IMR-90 (cell line): ENCODE results near the gene CEP57L1. TPM values are rescaled to one million over a fixed set of nuclear protein-coding genes. Genes with fewer than 3 reads are reported as not detected.
A peak's percentile ranks its signal among the peaks of the same experiment; 100 is the strongest.
"Not testable (repeated sequence)": the region's sequence is repeated elsewhere in the genome, so short reads cannot be mapped to it uniquely, and the experiment has no call there.

ENCODE experiments used
- ATAC-seq: fragments of 200-7000 bp; cut with Tn5 transposase; 2 replicates; pipeline ENCODE4 v1.9.1; 2020; ENCODE audit warnings: low read depth, mild to moderate bottlenecking, moderate library complexity
- BruUV-seq: library from RNA; stranded (reverse); fragments of 400-500 nt; replicated peaks from 2 replicates; lab custom pipeline; 2021; lab: Mats Ljungman, UMichigan
- CTCF ChIA-PET: fragments of 300-600 bp; formaldehyde crosslinking; extraction: SDS; loops from one replicate; lab custom pipeline; 2021; ENCODE audit warnings: antibody characterized with exemption; lab: Yijun Ruan, JAX
- POLR2A ChIA-PET: fragments of 300-600 bp; sonication (Branson Sonifier 250); formaldehyde crosslinking; loops from one replicate; lab custom pipeline; 2022; ENCODE audit warnings: antibody characterized with exemption; ENCODE audit not compliant: unreplicated experiment; lab: Charles Lee
- DNase-seq: peaks from one replicate; pipeline ENCODE4 v3.0.0; 2013
- H2AFZ ChIP-seq: replicated peaks from 2 replicates; pipeline ENCODE3; 2013; ENCODE audit warnings: low read length, mild to moderate bottlenecking; ENCODE audit not compliant: poor library complexity
- H2AK5ac ChIP-seq: 2 replicates; pipeline ENCODE4 v1.6.1; 2013; ENCODE audit warnings: low read depth, low read length, inconsistent platforms
- H2AK9ac ChIP-seq: replicated peaks from 2 replicates; pipeline ENCODE3; 2013; ENCODE audit warnings: mild to moderate bottlenecking, low read depth, low read length, moderate library complexity; ENCODE audit not compliant: poor library complexity
- H2BK120ac ChIP-seq: 2 replicates; pipeline ENCODE4 v1.6.1; 2013; ENCODE audit warnings: low read depth, low read length, inconsistent platforms
- H2BK15ac ChIP-seq: 3 replicates; pipeline ENCODE4 v1.6.1; 2013; ENCODE audit warnings: low read depth, low read length, inconsistent platforms
- H2BK20ac ChIP-seq: 2 replicates; pipeline ENCODE4 v1.6.1; 2013; ENCODE audit warnings: low read depth, mild to moderate bottlenecking, inconsistent platforms, low read length, moderate library complexity
- H2BK5ac ChIP-seq: 2 replicates; pipeline ENCODE4 v1.6.1; 2013; ENCODE audit warnings: mild to moderate bottlenecking, low read depth, low read length, inconsistent platforms; ENCODE audit not compliant: poor library complexity, severe bottlenecking
- H3K14ac ChIP-seq: replicated peaks from 2 replicates; pipeline ENCODE4 v1.6.1; 2013; ENCODE audit warnings: low read depth, low read length, inconsistent platforms
- H3K18ac ChIP-seq: 2 replicates; pipeline ENCODE4 v1.6.1; 2013; ENCODE audit warnings: low read depth, low read length, control low read depth
- H3K23ac ChIP-seq: 2 replicates; pipeline ENCODE4 v1.6.1; 2013; ENCODE audit warnings: low read depth, low read length, inconsistent platforms
- H3K27ac ChIP-seq: 2 replicates; pipeline ENCODE4 v1.5.1; 2013; ENCODE audit warnings: mild to moderate bottlenecking, control low read depth, low read length; ENCODE audit not compliant: insufficient read depth
- H3K27me3 ChIP-seq: 2 replicates; pipeline ENCODE4 v1.6.1; 2013; ENCODE audit warnings: low read length; ENCODE audit not compliant: control insufficient read depth, insufficient read depth
- H3K36me3 ChIP-seq: 2 replicates; pipeline ENCODE4 v1.6.1; 2013; ENCODE audit warnings: low read length, mixed read lengths; ENCODE audit not compliant: control insufficient read depth, insufficient read depth
- H3K4ac ChIP-seq: 2 replicates; pipeline ENCODE4 v1.6.1; 2013; ENCODE audit warnings: low read depth, low read length, inconsistent platforms
- H3K4me1 ChIP-seq: 2 replicates; pipeline ENCODE4 v1.6.1; 2013; ENCODE audit warnings: low read length, mixed read lengths; ENCODE audit not compliant: control insufficient read depth, insufficient read depth
- H3K4me2 ChIP-seq: 2 replicates; pipeline ENCODE4 v1.6.1; 2013; ENCODE audit warnings: low read depth, mild to moderate bottlenecking, control low read depth, low read length, moderate library complexity
- H3K4me3 ChIP-seq: 2 replicates; pipeline ENCODE4 v1.5.1; 2013; ENCODE audit warnings: low read depth, mild to moderate bottlenecking, control low read depth, low read length, moderate library complexity; ENCODE audit not compliant: insufficient read depth
- H3K56ac ChIP-seq: 2 replicates; pipeline ENCODE4 v1.6.1; 2013; ENCODE audit warnings: low read length, inconsistent platforms; ENCODE audit not compliant: insufficient read depth; ENCODE audit errors: extremely low read depth
- H3K79me1 ChIP-seq, 2 experiments: 2 replicates each; pipeline ENCODE4 v1.6.1; 2013; ENCODE audit warnings: low read length in 2 of 2, inconsistent platforms in 1 of 2, low read depth in 1 of 2
- H3K9ac ChIP-seq: 2 replicates; pipeline ENCODE4 v1.6.1; 2013; ENCODE audit warnings: low read depth, low read length, control low read depth
- H3K9me1 ChIP-seq: 2 replicates; pipeline ENCODE4 v1.6.1; 2013; ENCODE audit warnings: low read length, inconsistent platforms; ENCODE audit not compliant: insufficient read depth
- H3K9me3 ChIP-seq: 2 replicates; pipeline ENCODE4 v1.6.1; 2013; ENCODE audit warnings: low read length; ENCODE audit not compliant: control insufficient read depth, insufficient read depth
- H4K20me1 ChIP-seq: 2 replicates; pipeline ENCODE4 v1.6.1; 2013; ENCODE audit warnings: low read length, inconsistent platforms; ENCODE audit not compliant: insufficient read depth
- H4K5ac ChIP-seq: 2 replicates; pipeline ENCODE4 v1.6.1; 2013; ENCODE audit warnings: mild to moderate bottlenecking, low read depth, low read length, control low read depth
- H4K8ac ChIP-seq, 2 experiments: 2 replicates each; pipeline ENCODE4 v1.6.1; 2013; ENCODE audit warnings: low read depth in 2 of 2, low read length in 2 of 2, control low read depth in 1 of 2, inconsistent platforms in 1 of 2
- H4K91ac ChIP-seq: 2 replicates; pipeline ENCODE4 v1.6.1; 2013; ENCODE audit warnings: low read depth, low read length, inconsistent platforms; ENCODE audit not compliant: insufficient read depth
- CEBPB ChIP-seq: IDR thresholded peaks from 2 replicates; pipeline ENCODE4 v1.6.1; 2012; ENCODE audit warnings: low read depth, low read length, improper control_type of control experiment
- FOS ChIP-seq: fragments of 150-350 bp; IDR thresholded peaks from 2 replicates; pipeline ENCODE4 v1.6.1; 2016; ENCODE audit warnings: low read depth, low read length
- MAZ ChIP-seq: IDR thresholded peaks from 2 replicates; pipeline ENCODE4 v1.6.1; 2012; ENCODE audit warnings: low read depth, mild to moderate bottlenecking, low read length, improper control_type of control experiment, moderate library complexity, borderline replicate concordance
- WGBS, 2 experiments: methylation state at CpG; one replicate each; pipeline versions ENCODE4 v1.1.5 to v1.1.7; 2013; ENCODE audit warnings: missing lambda C conversion rate in 2 of 2; ENCODE audit not compliant: insufficient read length in 1 of 2; ENCODE audit errors: extremely low coverage in 2 of 2; 5-methylcytosine and 5-hydroxymethylcytosine counted together
- dilution Hi-C: fragments of 300-500 bp; cut with HindIII; formaldehyde crosslinking; loops from one replicate; pipeline ENCODE4 v1.14.3; 2018; ENCODE audit warnings: low sequenced_read_pairs; ENCODE audit not compliant: unreplicated experiment
- in situ Hi-C: fragments of 300-500 bp; cut with MboI; formaldehyde crosslinking; loops from 3 replicates; pipeline ENCODE4 v1.14.3; 2019; ENCODE audit warnings: low sequenced_read_pairs, inconsistent platforms, mixed read lengths
- intact Hi-C: fragments of 100-400 bp; cut with micrococcal nuclease; formaldehyde crosslinking; loops from 2 replicates; pipeline ENCODE4 v1.10.0; 2022
- polyA plus RNA-seq, 3 experiments: library from polyadenylated mRNA; depleted of rRNA; stranded (reverse); fragments of >200 nt; gene quantifications; 2 replicates each; pipeline ENCODE4 v1.2.3, GENCODE V29; 2012; ENCODE audit warnings: low replicate concordance in 1 of 3
- total RNA-seq: library from RNA; depleted of rRNA; stranded (reverse); fragments of >200 nt; gene quantifications from 2 replicates; pipeline ENCODE4 v1.2.3, GENCODE V29; 2012

Gene CEP57L1
- total and polyA plus RNA-seq, 2 of the 4 experiments (the other 2 are of a cell fraction), result 10.3 to 21.9 TPM

DNA sequence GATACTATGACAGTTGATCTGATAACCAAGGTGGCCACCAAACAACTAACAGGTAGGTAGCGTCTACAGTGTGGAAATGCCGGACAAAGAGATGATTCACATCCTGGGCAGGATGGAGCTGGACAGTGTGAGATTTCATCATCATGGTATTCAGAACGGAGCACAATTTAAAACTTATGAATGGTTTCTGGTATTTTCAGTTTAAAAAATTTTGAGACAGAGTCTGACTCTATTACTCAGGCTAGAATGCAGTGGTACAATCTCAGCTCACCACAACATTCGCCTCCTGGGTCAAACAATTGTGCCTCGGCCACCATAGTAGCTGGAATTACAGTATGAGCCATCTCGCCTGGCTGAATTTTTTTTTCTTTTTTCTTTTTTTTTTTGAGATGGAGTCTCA, 43.8 kb downstream of the CEP57L1 start:
- POLR2A ChIA-PET, result no interaction called here
- H4K8ac ChIP-seq, result no peak overlapping the region
- H4K20me1 ChIP-seq, result no peaks in the 10 kb centered on the region
- BruUV-seq, result no TSS peak
- no peak overlapping the region for H2BK15ac ChIP-seq
- dilution Hi-C loops (no loop called here), intact Hi-C loops (no loop called here), in situ Hi-C loops (no loop called here)
- peaks cover 4 to 8% of the 10 kb centered on the region in 2 experiments; a peak in 3 of 4 replicates for H3K79me1 ChIP-seq
- no peak overlapping the region for H2AFZ ChIP-seq
- no peak overlapping the region for H2BK20ac ChIP-seq
- H2BK5ac ChIP-seq, result no peak overlapping the region
- H3K4ac ChIP-seq, result no peak overlapping the region
- TF ChIP-seq MAZ (no peak), FOS (no peak), CEBPB (peak; percentile 56; the same call in 1 of the 2 replicates)
- no peak overlapping the region for H4K91ac ChIP-seq
- no peak overlapping the region for H2AK9ac ChIP-seq
- H3K36me3 ChIP-seq, result 0 out of 2 replicates have a peak, but pooled peaks cover 1% of the 10 kb centered on the region
- H3K9ac ChIP-seq, result no peak overlapping the region
- no peaks in the 10 kb centered on the region for H3K27me3 ChIP-seq
- CTCF ChIA-PET, result no interaction called here
- 100% methylated on average over 2 of the region's 6 CpGs; no CpG with 5 or more reads in 1 of the 2 experiments for WGBS, 2 experiments
- no peak overlapping the region for H3K14ac ChIP-seq
- no peak overlapping the region for H3K4me3 ChIP-seq
- no peak overlapping the region for H3K4me2 ChIP-seq
- H2AK5ac ChIP-seq, result no peak overlapping the region
- H3K4me1 ChIP-seq, result no peaks in the 10 kb centered on the region
- H2BK120ac ChIP-seq, result no peak overlapping the region
- H3K27ac ChIP-seq, result no peak overlapping the region
- no peaks in the 10 kb centered on the region for H3K9me3 ChIP-seq
- no peak overlapping the region for H3K23ac ChIP-seq
- H3K9me1 ChIP-seq, result no peaks in the 10 kb centered on the region
- H3K18ac ChIP-seq, result no peak overlapping the region
- DNase-seq (peak; percentile 50), ATAC-seq (no peak; the same call in 1 of the 2 replicates)
- no peak overlapping the region for H3K56ac ChIP-seq
- H4K5ac ChIP-seq, result no peak overlapping the region

- H3K23ac ChIP-seq, in situ Hi-C loops, dilution Hi-C loops, H3K18ac ChIP-seq, H3K9me3 ChIP-seq, H4K5ac ChIP-seq, POLR2A ChIA-PET, H2BK120ac ChIP-seq, H3K14ac ChIP-seq, H4K8ac ChIP-seq, ATAC-seq, H3K4ac ChIP-seq, H3K9ac ChIP-seq, H3K4me1 ChIP-seq, H2AK5ac ChIP-seq, H2BK20ac ChIP-seq, H2BK15ac ChIP-seq, H3K79me1 ChIP-seq, H3K4me3 ChIP-seq, DNase-seq, H2AK9ac ChIP-seq, CTCF ChIA-PET, H2BK5ac ChIP-seq, H4K20me1 ChIP-seq, H3K27me3 ChIP-seq, H3K4me2 ChIP-seq, H3K36me3 ChIP-seq, H3K27ac ChIP-seq, H4K91ac ChIP-seq, BruUV-seq, H3K9me1 ChIP-seq, H3K56ac ChIP-seq, intact Hi-C loops, H2AFZ ChIP-seq: not testable (repeated sequence)
Observed at GRCh38 chr6:109142067-109142466, 46.8 kb downstream of the CEP57L1 start.
